Measurements from ENCODE around the gene MMD. TPM values are rescaled to one million over a fixed set of nuclear protein-coding genes. Genes with fewer than 3 reads are reported as not detected.

MMD gene
- total and polyA plus RNA-seq, 2 of the 13 experiments (the other 11 are each of a cell fraction or from before 2014, with no cell fraction given), result 121 to 225 TPM

DNA sequence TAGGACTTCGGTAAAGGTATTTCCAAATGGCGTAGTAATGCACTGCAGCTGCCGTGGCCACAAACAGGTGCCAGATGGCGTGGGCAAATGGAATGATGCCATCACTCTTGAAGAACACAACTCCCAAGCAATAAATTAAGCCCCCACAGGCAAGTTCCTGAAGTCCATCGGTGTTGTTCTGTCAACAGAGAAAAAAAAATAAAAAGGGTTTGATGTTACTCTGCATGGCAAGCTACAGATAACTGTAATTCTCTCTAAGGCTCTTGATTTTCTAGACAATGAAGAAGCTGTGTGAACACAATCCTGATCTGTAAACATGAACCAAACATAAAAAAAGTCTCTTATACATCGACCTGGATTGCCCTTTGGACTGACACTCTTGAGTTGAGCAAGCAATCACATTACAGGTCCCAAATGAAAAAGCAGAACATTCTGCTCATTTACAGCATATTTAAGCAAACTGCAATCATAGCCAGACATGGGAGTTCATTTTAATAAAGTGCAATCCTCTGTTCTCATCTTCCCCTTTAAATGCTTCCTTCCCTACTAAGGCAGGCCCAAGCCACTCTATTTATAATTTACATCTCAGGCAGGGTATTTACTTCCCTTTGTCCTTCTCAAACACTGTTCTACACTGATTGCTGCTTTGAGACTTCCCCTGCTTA is 27.1 kb downstream of the MMD start (continued):
- TF ChIP-seq, protein P1, sequence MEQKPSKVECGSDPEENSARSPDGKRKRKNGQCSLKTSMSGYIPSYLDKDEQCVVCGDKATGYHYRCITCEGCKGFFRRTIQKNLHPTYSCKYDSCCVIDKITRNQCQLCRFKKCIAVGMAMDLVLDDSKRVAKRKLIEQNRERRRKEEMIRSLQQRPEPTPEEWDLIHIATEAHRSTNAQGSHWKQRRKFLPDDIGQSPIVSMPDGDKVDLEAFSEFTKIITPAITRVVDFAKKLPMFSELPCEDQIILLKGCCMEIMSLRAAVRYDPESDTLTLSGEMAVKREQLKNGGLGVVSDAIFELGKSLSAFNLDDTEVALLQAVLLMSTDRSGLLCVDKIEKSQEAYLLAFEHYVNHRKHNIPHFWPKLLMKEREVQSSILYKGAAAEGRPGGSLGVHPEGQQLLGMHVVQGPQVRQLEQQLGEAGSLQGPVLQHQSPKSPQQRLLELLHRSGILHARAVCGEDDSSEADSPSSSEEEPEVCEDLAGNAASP (CRISPR knock-in tag; IDR thresholded peaks at IDR 0.05; ENCODE audit: borderline replicate concordance), result peak; percentile 96
- TF ChIP-seq ZNF652 (CRISPR knock-in tag; IDR thresholded peaks at IDR 0.05; ENCODE audit: borderline replicate concordance, low read depth), result 0 out of 2 replicates have a peak, but pooled peaks have one; percentile 26
- TF ChIP-seq TAF1 (CRISPR knock-in tag; IDR thresholded peaks at IDR 0.05), result no peak
- TF ChIP-seq, protein P2, sequence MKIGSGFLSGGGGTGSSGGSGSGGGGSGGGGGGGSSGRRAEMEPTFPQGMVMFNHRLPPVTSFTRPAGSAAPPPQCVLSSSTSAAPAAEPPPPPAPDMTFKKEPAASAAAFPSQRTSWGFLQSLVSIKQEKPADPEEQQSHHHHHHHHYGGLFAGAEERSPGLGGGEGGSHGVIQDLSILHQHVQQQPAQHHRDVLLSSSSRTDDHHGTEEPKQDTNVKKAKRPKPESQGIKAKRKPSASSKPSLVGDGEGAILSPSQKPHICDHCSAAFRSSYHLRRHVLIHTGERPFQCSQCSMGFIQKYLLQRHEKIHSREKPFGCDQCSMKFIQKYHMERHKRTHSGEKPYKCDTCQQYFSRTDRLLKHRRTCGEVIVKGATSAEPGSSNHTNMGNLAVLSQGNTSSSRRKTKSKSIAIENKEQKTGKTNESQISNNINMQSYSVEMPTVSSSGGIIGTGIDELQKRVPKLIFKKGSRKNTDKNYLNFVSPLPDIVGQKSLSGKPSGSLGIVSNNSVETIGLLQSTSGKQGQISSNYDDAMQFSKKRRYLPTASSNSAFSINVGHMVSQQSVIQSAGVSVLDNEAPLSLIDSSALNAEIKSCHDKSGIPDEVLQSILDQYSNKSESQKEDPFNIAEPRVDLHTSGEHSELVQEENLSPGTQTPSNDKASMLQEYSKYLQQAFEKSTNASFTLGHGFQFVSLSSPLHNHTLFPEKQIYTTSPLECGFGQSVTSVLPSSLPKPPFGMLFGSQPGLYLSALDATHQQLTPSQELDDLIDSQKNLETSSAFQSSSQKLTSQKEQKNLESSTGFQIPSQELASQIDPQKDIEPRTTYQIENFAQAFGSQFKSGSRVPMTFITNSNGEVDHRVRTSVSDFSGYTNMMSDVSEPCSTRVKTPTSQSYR (CRISPR knock-in tag; IDR thresholded peaks at IDR 0.05; ENCODE audit: borderline replicate concordance), result peak; percentile 60; the same call in 1 of the 2 replicates
- TF ChIP-seq SOX6 (IDR thresholded peaks at IDR 0.05), result no peak
- peak; percentile 98 for TF ChIP-seq SOX6 (CRISPR knock-in tag; IDR thresholded peaks at IDR 0.05)
- TF ChIP-seq DR1 (CRISPR knock-in tag; IDR thresholded peaks at IDR 0.05), result no peak
- TF ChIP-seq, protein P3, sequence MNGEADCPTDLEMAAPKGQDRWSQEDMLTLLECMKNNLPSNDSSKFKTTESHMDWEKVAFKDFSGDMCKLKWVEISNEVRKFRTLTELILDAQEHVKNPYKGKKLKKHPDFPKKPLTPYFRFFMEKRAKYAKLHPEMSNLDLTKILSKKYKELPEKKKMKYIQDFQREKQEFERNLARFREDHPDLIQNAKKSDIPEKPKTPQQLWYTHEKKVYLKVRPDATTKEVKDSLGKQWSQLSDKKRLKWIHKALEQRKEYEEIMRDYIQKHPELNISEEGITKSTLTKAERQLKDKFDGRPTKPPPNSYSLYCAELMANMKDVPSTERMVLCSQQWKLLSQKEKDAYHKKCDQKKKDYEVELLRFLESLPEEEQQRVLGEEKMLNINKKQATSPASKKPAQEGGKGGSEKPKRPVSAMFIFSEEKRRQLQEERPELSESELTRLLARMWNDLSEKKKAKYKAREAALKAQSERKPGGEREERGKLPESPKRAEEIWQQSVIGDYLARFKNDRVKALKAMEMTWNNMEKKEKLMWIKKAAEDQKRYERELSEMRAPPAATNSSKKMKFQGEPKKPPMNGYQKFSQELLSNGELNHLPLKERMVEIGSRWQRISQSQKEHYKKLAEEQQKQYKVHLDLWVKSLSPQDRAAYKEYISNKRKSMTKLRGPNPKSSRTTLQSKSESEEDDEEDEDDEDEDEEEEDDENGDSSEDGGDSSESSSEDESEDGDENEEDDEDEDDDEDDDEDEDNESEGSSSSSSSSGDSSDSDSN (CRISPR knock-in tag; IDR thresholded peaks at IDR 0.05), result no peak
- TF ChIP-seq, protein P4, sequence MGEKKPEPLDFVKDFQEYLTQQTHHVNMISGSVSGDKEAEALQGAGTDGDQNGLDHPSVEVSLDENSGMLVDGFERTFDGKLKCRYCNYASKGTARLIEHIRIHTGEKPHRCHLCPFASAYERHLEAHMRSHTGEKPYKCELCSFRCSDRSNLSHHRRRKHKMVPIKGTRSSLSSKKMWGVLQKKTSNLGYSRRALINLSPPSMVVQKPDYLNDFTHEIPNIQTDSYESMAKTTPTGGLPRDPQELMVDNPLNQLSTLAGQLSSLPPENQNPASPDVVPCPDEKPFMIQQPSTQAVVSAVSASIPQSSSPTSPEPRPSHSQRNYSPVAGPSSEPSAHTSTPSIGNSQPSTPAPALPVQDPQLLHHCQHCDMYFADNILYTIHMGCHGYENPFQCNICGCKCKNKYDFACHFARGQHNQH (CRISPR knock-in tag; IDR thresholded peaks at IDR 0.05), result peak; percentile 49; the same call in 1 of the 2 replicates
- no peak for TF ChIP-seq ZNF12 (CRISPR knock-in tag; IDR thresholded peaks at IDR 0.05)
- no peak for TF ChIP-seq RFX1 (IDR thresholded peaks at IDR 0.05)
- no peak for TF ChIP-seq PLRG1 (conservative IDR thresholded peaks at IDR 0.05)
- TF ChIP-seq, protein P5, sequence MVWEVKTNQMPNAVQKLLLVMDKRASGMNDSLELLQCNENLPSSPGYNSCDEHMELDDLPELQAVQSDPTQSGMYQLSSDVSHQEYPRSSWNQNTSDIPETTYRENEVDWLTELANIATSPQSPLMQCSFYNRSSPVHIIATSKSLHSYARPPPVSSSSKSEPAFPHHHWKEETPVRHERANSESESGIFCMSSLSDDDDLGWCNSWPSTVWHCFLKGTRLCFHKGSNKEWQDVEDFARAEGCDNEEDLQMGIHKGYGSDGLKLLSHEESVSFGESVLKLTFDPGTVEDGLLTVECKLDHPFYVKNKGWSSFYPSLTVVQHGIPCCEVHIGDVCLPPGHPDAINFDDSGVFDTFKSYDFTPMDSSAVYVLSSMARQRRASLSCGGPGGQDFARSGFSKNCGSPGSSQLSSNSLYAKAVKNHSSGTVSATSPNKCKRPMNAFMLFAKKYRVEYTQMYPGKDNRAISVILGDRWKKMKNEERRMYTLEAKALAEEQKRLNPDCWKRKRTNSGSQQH (CRISPR knock-in tag; IDR thresholded peaks at IDR 0.05; ENCODE audit: low read depth), result no peak
- TF ChIP-seq, protein P6, sequence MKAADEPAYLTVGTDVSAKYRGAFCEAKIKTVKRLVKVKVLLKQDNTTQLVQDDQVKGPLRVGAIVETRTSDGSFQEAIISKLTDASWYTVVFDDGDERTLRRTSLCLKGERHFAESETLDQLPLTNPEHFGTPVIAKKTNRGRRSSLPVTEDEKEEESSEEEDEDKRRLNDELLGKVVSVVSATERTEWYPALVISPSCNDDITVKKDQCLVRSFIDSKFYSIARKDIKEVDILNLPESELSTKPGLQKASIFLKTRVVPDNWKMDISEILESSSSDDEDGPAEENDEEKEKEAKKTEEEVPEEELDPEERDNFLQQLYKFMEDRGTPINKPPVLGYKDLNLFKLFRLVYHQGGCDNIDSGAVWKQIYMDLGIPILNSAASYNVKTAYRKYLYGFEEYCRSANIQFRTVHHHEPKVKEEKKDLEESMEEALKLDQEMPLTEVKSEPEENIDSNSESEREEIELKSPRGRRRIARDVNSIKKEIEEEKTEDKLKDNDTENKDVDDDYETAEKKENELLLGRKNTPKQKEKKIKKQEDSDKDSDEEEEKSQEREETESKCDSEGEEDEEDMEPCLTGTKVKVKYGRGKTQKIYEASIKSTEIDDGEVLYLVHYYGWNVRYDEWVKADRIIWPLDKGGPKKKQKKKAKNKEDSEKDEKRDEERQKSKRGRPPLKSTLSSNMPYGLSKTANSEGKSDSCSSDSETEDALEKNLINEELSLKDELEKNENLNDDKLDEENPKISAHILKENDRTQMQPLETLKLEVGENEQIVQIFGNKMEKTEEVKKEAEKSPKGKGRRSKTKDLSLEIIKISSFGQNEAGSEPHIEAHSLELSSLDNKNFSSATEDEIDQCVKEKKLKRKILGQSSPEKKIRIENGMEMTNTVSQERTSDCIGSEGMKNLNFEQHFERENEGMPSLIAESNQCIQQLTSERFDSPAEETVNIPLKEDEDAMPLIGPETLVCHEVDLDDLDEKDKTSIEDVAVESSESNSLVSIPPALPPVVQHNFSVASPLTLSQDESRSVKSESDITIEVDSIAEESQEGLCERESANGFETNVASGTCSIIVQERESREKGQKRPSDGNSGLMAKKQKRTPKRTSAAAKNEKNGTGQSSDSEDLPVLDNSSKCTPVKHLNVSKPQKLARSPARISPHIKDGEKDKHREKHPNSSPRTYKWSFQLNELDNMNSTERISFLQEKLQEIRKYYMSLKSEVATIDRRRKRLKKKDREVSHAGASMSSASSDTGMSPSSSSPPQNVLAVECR (CRISPR knock-in tag; IDR thresholded peaks at IDR 0.05; ENCODE audit: borderline replicate concordance), result peak; percentile 15; the same call in 1 of the 2 replicates
- no peak for TF ChIP-seq ZNF788 (CRISPR knock-in tag; IDR thresholded peaks at IDR 0.05; ENCODE audit: borderline replicate concordance)
- TF ChIP-seq RARA (CRISPR knock-in tag; IDR thresholded peaks at IDR 0.05), result peak; percentile 76
